Amniotic epithelial cell (primary cell): ENCODE data around the gene CR1L.
"Not testable (repeated sequence)": the region's sequence is repeated elsewhere in the genome, so short reads cannot be mapped to it uniquely, and the experiment has no call there.

Experiments
- DNase-seq: peaks from one replicate; pipeline ENCODE4 v3.0.0-alpha.2; 2010; ENCODE audit warnings: low read depth

Gene CR1L

GRCh38 chr1:207646171-207646570, 1.2 kb downstream of the CR1L start:
- DNase-seq = no peak

GRCh38 chr1:207646944-207647579, 2.1 kb downstream of the CR1L start:
- no peak for DNase-seq

- DNase-seq = no peak
Observed at GRCh38 chr1:207647671-207648333, 2.9 kb downstream of the CR1L start.

- DNase-seq = no peak
Observed at GRCh38 chr1:207648334-207649209, 3.6 kb downstream of the CR1L start.

- no peak for DNase-seq
Observed at GRCh38 chr1:207649210-207649753, 4.3 kb downstream of the CR1L start.

- DNase-seq = no peak
Observed at GRCh38 chr1:207649865-207650580, 5.1 kb downstream of the CR1L start.

GRCh38 chr1:207651583-207651982, 6.7 kb downstream of the CR1L start:
- no peak for DNase-seq

- no peak for DNase-seq
Observed at GRCh38 chr1:207654320-207654719, 9.4 kb downstream of the CR1L start.

GRCh38 chr1:207658408-207658807, 13.5 kb downstream of the CR1L start:
- DNase-seq = no peak

GRCh38 chr1:207658904-207659485, 14.1 kb downstream of the CR1L start:
- DNase-seq = no peak

- no peak for DNase-seq
Observed at GRCh38 chr1:207659545-207660153, 14.7 kb downstream of the CR1L start.

- not testable (repeated sequence) for DNase-seq
Observed at GRCh38 chr1:207661420-207661819, 16.5 kb downstream of the CR1L start.

- DNase-seq = no peak
Observed at GRCh38 chr1:207666342-207666741, 21.4 kb downstream of the CR1L start.

GRCh38 chr1:207669528-207670009, 24.6 kb downstream of the CR1L start:
- no peak for DNase-seq

GRCh38 chr1:207670192-207670591, 25.3 kb downstream of the CR1L start:
- DNase-seq = no peak

GRCh38 chr1:207670997-207671396, 26.1 kb downstream of the CR1L start:
- DNase-seq = peak; percentile 5

- peak; percentile 60 for DNase-seq
Observed at GRCh38 chr1:207672522-207673130, 27.7 kb downstream of the CR1L start.

- DNase-seq = no peak
Observed at GRCh38 chr1:207673399-207673798, 28.5 kb downstream of the CR1L start.

GRCh38 chr1:207676153-207676552, 31.2 kb downstream of the CR1L start:
- no peak for DNase-seq

- peak; percentile 68 for DNase-seq
Observed at GRCh38 chr1:207680590-207681388, 35.9 kb downstream of the CR1L start.
